Measurements from ENCODE around the gene ATP5MC3.

The ATP5MC3 gene

GRCh38 chr2:175167792-175168563 lies 13.5 kb downstream of the ATP5MC3 start, which contains the start of gene ATF2:
TSS of gene ATF2 (minus strand) at chr2:175168203. CDS start at chr2:175136443, 31,760 bp downstream.
- peak; percentile 99 for DNase-seq

DNA sequence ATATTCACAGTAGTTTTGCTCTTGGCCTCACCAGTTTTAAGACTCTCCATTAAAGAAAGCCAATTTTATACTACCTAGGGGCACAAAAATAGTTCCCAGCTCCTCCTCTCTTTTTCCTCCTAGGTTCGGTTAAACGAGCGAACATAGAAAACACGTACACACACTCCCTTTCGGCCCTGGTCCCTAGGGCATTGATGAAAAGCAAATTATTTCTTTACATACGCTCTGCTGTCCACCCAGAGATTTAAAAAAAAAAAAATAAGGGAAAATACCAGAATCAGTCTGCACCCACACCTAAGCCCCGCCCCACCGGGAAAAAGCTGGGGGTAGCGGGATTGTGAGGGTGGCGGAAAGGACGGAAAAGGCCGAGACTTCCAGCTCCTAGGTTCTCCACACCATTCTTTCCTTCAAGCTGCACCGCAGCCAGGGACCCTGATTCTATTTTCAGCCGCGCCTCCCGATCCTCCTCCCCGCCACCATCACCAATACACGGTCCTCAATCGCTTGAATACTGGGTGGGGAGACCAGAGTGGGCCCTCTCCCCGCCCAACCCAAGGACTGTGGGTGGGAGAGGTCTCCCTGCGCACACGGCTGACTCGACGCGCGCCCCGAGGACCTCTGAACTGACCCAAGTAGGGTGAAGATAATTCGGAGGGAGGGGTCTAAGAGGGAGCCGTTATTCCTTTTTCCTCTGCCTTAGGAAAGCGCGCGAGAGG lies 14.3 kb downstream of the ATP5MC3 start:
- DNase-seq = no peak

DNA sequence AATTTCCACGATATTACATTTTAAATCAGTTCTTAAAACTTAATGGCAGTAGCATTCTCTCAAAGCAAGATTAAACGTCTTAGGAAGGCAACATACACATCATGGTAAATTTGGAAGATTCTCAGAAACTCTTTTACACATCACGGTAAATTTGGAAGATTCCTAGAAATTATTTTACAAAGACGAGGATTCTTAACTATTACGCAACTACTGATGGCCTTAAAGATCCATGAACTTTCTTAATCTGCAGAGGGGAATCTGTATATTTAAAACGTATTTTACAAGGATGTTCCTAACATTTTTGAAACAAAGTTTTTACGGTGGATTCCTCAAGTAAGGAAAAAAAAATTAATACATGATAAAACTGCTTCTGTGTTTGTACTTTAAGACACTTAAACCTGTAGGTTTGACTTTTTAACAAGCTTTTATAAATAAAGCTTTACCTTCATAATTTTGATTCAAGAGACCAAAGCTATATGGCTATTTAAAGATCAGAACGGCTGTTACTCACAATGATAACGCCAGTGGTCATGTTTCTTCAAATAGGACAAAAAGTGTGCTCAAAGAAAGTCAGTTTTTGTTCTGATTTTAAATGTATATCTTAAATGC lies 15.2 kb downstream of the ATP5MC3 start:
- no peak for DNase-seq

DNA sequence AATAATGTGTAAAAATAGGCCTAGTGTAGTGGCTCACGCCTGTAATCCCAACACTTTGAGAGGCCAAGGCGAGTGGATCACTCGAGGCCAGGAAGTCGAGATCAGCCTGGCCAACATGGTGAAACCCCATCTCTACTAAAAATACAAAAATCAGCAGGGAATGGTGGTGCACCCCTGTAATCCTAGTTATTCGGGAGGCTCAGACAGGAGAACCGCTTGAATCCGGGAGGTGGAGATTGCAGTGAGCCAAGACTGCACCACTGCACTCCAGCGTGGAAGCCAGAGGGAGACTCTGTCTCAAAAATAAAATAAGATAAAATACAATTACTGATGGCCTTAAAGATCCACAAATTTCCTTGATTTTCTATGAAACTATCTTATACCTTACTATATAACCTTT lies 17.3 kb downstream of the ATP5MC3 start:
- DNase-seq = no peak

- DNase-seq = no peak
Measured at GRCh38 chr2:175158894-175159293, 22.6 kb downstream of the ATP5MC3 start.

GRCh38 chr2:175156534-175156933 lies 25.0 kb downstream of the ATP5MC3 start:
- DNase-seq = no peak

DNA sequence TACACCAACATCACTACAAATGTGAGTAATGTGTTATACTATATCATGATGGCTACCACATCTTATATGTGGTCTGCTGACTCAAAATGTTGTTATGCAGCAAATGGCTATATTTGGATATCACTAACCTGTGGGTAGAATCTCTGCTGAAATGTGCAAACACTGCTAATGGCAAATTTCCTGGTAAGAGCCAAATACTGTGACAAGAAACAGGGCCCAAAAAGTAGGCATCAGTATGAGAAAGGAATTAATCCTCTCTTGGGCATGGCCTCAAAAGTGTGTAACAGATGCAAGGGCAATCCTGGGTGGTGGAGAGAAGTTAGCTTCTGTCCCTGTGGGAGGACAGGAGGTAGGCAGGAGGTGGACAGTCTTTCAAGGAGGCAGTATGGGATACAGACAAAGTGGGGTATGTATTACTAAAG lies 26.8 kb downstream of the ATP5MC3 start:
- DNase-seq = no peak

- DNase-seq = no peak
Measured at GRCh38 chr2:175152242-175152641, 29.3 kb downstream of the ATP5MC3 start.

- DNase-seq = no peak
Measured at GRCh38 chr2:175151791-175152190, 29.7 kb downstream of the ATP5MC3 start.

GRCh38 chr2:175147186-175147585 lies 34.3 kb downstream of the ATP5MC3 start:
- DNase-seq = no peak

DNA sequence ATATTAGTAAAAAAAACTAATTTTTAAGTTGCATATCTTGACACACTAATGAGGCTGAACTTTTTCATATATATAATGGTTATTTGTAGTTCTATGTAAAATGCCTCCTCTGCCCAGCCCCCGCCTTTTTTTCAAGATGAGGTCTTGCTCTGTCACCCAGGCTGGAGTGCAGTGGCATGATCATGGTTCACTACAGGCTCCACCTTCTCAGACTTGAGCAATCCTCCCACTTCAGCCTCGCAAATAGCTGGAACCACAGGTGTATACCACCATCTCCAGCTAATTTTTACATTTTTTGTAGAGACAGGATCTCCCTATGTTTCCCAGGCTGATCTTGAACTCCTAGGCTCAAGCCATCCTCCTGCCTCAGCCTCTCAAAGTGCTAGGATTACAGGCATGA lies 37.8 kb downstream of the ATP5MC3 start:
- DNase-seq = no peak

DNA sequence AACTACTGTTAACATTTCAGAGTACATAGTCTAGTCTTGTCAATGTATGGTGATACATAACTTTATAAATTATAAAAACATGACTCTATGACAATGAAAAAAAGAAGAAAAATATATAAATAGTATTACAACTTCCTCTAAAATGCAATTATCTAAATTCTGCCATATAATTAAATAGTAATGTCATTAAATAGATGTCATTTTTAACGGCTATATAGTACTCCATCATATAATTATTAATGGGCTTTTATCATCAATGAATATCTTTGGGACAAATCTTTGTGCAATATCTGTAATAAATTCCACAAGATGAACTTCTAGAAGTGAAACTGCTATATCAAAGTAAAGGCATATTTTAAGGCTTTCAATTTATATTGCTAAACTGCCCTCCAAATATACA lies 38.3 kb downstream of the ATP5MC3 start:
- DNase-seq = no peak

DNA sequence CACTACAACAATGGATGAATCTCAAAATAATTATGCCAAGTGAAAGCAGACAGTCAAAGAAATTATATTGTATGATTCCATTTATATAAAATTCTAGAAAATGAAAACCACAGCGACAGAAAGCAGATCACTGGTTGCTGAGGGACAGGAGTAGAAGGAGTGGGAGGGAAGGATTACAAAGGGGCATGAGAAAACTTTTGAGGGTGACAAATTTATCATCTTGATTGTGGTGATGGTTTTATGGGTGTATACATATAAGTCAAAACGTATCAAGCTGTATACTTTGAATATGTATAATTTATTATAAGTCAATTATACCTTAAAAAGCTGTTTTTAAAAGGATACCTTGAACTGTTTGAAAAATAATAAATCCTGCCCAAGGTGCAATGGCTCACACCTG lies 41.2 kb downstream of the ATP5MC3 start:
- DNase-seq = no peak

- DNase-seq = no peak
Measured at GRCh38 chr2:175137793-175138192, 43.7 kb downstream of the ATP5MC3 start.

DNA sequence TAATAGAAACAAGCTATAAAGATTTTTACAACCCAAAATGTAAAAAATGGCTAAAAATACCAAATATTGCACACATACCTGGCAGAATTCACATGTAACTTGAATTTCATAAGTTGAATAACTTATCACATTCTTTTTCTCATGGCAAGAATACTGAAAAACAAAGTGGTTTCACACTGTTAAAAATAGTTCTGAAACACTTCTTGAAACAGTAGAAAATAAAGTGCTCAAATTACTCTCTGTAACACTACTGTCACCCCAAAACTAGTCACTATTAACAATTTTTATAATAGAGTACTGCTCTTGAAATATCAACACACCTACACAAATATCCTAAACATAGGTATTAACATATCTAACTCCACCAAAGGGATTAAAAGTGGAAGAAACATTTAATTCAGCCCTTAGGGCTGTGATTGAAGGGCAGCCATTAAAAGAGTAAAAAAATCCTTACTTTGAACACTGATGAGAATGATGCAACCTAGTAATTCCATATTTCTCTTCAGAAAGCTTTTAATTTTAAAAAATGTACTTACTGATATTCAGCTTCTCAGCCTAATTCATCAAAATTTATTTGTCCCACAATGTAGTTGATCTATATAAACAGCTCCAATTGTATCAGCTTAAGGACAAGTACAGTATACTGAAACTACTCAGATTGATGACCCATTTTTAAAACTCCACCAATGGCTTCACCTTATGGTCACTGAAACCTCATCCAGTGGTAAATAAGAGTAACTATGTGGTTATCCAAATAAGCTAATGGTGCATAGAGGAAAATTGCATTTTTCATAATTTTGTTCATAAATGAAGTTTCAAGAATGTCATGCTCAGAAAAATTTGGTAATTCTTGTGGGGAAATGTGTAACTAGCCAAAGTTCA lies 44.9 kb downstream of the ATP5MC3 start:
- DNase-seq = no peak

DNA sequence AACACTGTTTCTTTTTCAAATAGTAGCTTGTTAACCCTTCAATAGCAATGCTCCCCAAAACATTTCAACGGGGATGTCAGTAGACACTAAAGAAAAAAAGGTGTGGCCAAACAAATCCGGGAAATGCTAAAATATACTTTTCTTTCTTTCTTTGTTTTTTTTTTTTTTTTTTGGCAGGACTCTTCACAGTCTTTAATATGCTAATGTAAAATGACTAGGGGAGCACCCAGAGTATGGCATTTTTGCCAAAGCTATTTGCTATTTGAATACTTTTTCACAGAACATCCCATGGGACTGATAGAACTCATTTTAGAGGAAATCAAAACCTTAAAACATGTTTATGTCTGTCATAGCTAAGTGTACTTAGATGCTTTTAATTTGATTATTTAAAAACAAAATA lies 45.6 kb downstream of the ATP5MC3 start:
- DNase-seq = no peak

DNA sequence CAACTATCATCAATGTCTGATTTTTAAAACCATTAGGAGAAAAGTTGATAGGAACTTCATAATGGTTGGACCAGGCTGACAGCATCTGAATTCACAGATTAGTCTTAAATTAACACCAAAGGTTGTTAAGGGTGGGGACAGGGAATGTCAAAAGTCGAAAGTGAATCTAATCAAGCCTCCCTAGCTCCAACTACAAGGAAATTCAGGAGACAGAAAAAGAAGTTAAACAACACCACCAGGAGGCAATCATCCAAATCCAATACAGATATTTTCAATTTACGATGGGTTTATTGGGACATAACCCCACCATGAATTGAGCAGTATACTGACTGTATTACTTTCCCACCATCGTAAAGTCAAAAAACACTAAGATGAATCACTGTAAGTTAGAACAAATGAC lies 46.3 kb downstream of the ATP5MC3 start:
- DNase-seq = no peak

DNA sequence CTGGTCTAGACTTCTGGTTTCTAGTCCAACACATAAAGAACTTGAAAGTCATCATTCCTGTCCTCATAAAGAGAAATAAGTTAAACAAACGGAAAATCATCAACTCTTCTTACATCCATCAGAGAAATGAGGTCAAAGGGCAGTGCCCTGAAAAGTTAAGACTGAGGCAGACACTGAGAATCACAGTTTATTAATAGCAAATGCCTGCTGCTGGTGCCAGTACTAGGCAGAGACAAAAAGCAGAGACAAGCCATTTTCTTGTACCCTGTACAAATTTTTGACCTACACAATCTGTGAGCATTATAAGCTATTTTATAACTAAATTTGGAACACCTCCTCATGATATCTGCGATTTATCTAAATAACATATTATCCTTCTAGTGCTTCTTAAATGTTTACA lies 50.3 kb downstream of the ATP5MC3 start:
- no peak for DNase-seq

DNA sequence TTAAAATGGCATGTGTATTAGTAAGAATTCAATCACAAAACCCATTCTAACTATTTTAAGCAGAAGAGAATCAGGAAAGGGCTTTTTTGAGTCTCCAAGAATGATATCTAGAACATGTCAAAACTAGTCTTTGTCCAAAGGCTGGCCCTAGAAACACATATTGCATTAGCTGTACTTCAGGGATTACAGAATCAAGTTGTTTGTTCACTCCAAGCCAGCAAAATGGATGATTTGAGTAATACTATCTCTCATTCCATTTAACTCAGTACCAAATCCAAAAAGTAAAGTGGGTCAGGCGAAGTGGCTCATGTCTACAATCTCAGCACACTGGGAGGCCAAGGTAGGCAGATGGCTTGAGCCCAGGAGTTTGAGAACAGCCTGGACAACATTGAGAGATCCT lies 54.8 kb downstream of the ATP5MC3 start:
- DNase-seq = no peak
